AG04450 (cell line): ENCODE results near the gene TRUB1. TPM values are rescaled to one million over a fixed set of nuclear protein-coding genes. Genes with fewer than 3 reads are reported as not detected.
"Not testable (repeated sequence)": the region's sequence is repeated elsewhere in the genome, so short reads cannot be mapped to it uniquely, and the experiment has no call there.

Source experiments
- CTCF ChIA-PET: fragments of 300-600, 350-600 bp; formaldehyde crosslinking; extraction: SDS; loops from one replicate; lab custom pipeline; 2022; ENCODE audit warnings: antibody characterized with exemption, inconsistent platforms; lab: Charles Lee
- POLR2A ChIA-PET: fragments of 350-600 bp; formaldehyde crosslinking; extraction: SDS; loops from one replicate; lab custom pipeline; 2021; ENCODE audit warnings: antibody characterized with exemption, inconsistent platforms; lab: Yijun Ruan, JAX
- DNase-seq: peaks from one replicate; pipeline ENCODE4 v3.0.0-alpha.2; 2011; ENCODE audit warnings: low read depth, low spot score
- H3K27ac ChIP-seq: one replicate; pipeline ENCODE4 v1.5.1; 2012; ENCODE audit warnings: low read depth, low read length, control low read depth
- H3K27me3 ChIP-seq: one replicate; pipeline ENCODE4 v1.6.0; 2012; ENCODE audit warnings: low read length; ENCODE audit not compliant: control insufficient read depth, insufficient read depth
- H3K4me3 ChIP-seq: 2 replicates; pipeline ENCODE4 v1.5.1; 2011; ENCODE audit warnings: mild to moderate bottlenecking, low read depth, low read length, control low read depth
- H3K9me3 ChIP-seq: 2 replicates; pipeline ENCODE4 v1.5.1; 2012; ENCODE audit warnings: low read length; ENCODE audit not compliant: control insufficient read depth, insufficient read depth
- CTCF ChIP-seq: IDR thresholded peaks from 2 replicates; pipeline ENCODE4 v1.5.1; 2011; ENCODE audit warnings: low read depth, low read length, control low read depth, inconsistent platforms
- polyA minus RNA-seq: library from RNA; depleted of rRNA, polyadenylated mRNA; stranded (reverse); fragments of >200 nt; gene quantifications from 2 replicates; pipeline ENCODE4 v1.2.3, GENCODE V29; 2011; rRNA and poly(A)+ RNA removed
- polyA plus RNA-seq: library from polyadenylated mRNA; depleted of rRNA; stranded (reverse); fragments of >200 nt; gene quantifications from 2 replicates; pipeline ENCODE4 v1.2.3, GENCODE V29; 2011; rRNA removed

Gene TRUB1
- 13.7 and 21.0 TPM in 2 replicates for polyA plus RNA-seq
- polyA minus RNA-seq, result 15.9 and 19.7 TPM in 2 replicates

DNA sequence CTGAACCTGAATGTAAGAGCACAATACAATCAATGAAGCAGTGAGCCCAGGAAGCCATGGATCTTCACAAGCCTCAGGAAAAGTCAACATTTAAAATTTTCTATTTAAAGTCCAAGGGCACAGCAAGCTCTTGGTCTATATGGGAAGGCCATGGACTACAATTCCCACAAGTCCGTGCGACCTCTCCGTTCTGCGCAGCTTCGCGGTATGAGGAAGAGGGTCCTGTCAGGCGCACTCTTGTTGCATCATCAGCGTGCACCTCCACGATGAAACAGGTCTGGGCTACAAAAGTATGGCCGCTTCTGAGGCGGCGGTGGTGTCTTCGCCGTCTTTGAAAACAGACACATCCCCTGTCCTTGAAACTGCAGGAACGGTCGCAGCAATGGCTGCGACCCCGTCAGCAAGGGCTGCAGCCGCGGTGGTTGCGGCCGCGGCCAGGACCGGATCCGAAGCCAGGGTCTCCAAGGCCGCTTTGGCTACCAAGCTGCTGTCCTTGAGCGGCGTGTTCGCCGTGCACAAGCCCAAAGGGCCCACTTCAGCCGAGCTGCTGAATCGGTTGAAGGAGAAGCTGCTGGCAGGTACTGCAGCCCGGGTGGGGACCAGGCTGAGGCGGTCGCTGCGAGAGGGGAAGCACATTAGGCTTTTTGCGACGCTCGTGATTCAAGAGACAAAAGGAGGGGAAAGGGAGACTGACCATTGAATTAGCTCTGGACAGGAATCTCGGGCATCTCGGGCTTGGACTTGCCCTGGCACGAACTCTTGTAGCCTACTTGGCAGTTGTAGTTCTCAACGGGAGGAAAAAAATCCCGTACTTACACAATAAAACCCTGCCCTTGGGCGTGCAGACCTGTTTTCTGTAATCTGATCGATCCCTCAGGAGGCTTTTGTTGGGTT, at the start of gene TRUB1:
Gene TRUB1 (plus strand): TSS at position 234 of the 894 bp plus-strand sequence. CDS start 59 bp downstream, at position 293.
- CTCF ChIA-PET, result interaction anchor here (0.6 to 3.2 kb wide), 3 partner anchors 58 to 1980 kb away, joined by 3 to 13 read pairs (median 4); no protein-coding TSS in a partner anchor
- Histone ChIP-seq H3K27ac (peak within 1 kb of the TSS; percentile 65), H3K9me3 (no peaks in the 10 kb centered on the region; the same call in 1 of the 2 replicates), H3K4me3 (peak within 1 kb of the TSS; percentile 91), H3K27me3 (no peaks in the 10 kb centered on the region)
- POLR2A ChIA-PET, result interaction anchor here (0.6 to 1.7 kb wide), 8 partner anchors 23 to 880 kb away, joined by 3 to 8 read pairs (median 4); no protein-coding TSS in a partner anchor
- TF ChIP-seq CTCF, result no peak
- DNase-seq, result peak; percentile 89

GRCh38 chr10:114893251-114893650, 44.7 kb upstream of the TRUB1 start:
- H3K27ac ChIP-seq, result no peak overlapping the region
- no peak for TF ChIP-seq CTCF
- DNase-seq, result no peak
- ChIA-PET CTCF (interaction anchor here (2.6 to 3.3 kb wide), 2 partner anchors 14 to 16 kb away, joined by 8 to 17 read pairs; no protein-coding TSS in a partner anchor), POLR2A (no interaction called here)
- H3K4me3 ChIP-seq, result no peak overlapping the region
- no peaks in the 10 kb centered on the region for H3K9me3 ChIP-seq
- H3K27me3 ChIP-seq, result no peaks in the 10 kb centered on the region

- no peak for TF ChIP-seq CTCF
- no peak for DNase-seq
- CTCF ChIA-PET, result interaction anchor here (0.7 to 1.4 kb wide), 2 partner anchors 17 to 20 kb away, joined by 3 to 4 read pairs; no protein-coding TSS in a partner anchor
- H3K4me3 ChIP-seq, result no peak overlapping the region
- no peaks in the 10 kb centered on the region for H3K9me3 ChIP-seq
- no peak overlapping the region for H3K27ac ChIP-seq
- no peaks in the 10 kb centered on the region for H3K27me3 ChIP-seq
- POLR2A ChIA-PET, result no interaction called here
Observed at GRCh38 chr10:114894911-114895310, 43.1 kb upstream of the TRUB1 start.

DNA sequence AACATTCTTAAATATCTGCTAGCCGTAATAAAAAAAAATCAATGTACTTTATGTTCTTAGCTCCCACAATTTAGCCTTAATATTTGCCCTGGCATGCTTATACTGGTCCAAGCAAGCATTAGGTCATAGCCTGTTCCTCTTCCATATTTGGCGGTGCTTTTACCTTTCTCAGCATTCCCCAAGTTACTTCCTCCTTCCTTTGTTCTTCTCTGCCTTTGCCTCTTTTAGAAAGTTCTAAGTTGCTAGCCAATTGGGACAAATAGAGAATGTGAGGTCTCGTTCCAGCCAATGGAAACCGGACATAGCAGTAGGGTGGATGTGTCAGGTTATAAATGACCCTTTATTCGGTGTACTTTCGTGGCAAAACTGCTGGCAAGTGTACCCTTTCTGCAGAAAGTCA, 41.0 kb upstream of the TRUB1 start:
- H3K27ac ChIP-seq, H3K27me3 ChIP-seq, H3K9me3 ChIP-seq, H3K4me3 ChIP-seq, DNase-seq, POLR2A ChIA-PET: not testable (repeated sequence)
- CTCF ChIA-PET, result interaction anchor here (1.9 kb wide), 1 partner anchor 18 kb away, joined by 4 read pairs; no protein-coding TSS in a partner anchor

DNA sequence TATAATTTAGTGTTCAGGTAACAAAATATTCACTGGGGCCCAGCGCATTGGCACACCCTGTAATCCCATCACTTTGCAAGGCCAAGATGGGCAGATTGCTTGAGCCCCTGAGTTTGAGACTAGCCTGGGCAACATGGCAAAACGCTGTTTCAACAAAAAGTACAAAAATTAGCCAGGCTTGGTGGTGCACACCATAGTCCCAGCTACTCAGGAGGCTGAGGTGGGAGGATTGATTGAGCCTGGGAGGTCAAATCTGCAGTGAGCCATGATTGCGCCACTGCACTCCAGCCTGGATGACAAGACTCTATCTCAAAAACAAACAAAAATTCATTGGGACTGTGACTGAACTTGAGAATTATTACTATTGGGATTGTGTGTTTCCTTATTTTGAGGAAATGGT, 40.4 kb upstream of the TRUB1 start:
- TF ChIP-seq CTCF, result no peak
- Histone ChIP-seq H3K9me3 (no peaks in the 10 kb centered on the region), H3K27ac (no peak overlapping the region), H3K4me3 (no peak overlapping the region), H3K27me3 (no peaks in the 10 kb centered on the region)
- POLR2A ChIA-PET, result no interaction called here
- CTCF ChIA-PET, result interaction anchor here (1.6 kb wide), 1 partner anchor 21 kb away, joined by 7 read pairs; no protein-coding TSS in a partner anchor
- no peak for DNase-seq
